ENCODE measurements around the gene WASHC2A. TPM values are rescaled to one million over a fixed set of nuclear protein-coding genes. Genes with fewer than 3 reads are reported as not detected.
"Not testable (repeated sequence)": the region's sequence is repeated elsewhere in the genome, so short reads cannot be mapped to it uniquely, and the experiment has no call there.

The WASHC2A gene
- total and polyA plus RNA-seq, 3 donors from 2014 or later, result 27.7 to 43.5 (median 34.4) TPM

DNA sequence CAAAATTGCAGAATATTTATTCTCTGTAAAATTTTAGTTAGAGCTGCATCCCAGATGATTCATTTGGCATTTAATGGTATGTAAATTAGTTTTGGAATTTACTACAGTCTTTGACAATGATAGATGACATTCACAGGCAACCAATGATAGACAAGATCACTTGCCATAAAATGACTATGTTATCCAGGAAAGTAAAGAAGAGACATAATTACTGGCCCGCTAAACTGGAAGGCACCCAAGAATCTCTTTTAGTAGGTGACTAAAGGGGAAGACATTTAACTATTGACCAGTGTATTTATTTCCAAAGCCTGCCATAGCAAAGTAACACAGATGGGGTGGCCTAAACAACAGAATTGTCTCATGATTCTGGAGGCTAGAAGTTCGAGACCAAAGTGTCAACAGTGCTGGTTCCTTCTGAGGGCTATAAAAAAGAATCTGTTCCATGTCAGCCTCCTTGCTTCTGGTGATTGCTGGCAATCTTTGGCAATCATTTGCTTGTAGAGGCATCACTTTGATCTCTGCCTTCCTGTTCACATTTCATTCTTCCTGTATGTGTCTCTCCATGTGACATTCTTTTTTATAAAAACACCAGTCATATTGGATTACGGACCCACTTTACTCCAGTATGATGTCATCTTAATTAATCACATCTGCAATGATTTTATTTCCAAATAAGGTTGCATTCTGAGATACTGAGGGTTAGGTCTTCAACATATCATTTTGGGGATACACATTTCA lies 107.2 kb downstream of the WASHC2A start:
- DNase-seq; H3K36me3 ChIP-seq (ENCODE audit: low read depth, missing control alignments); H3K4me1 ChIP-seq; H3K27me3 ChIP-seq; H3K4me3 ChIP-seq; H3K27ac ChIP-seq; intact Hi-C loops (cut with DNase I; ENCODE audit: low total_unique reads); H3K9me3 ChIP-seq: not testable (repeated sequence)
- 54 to 61% methylated on average over 3 of the region's 3 CpGs for WGBS, 2 donors

Other genes starting within 250 kb of the WASHC2A start
- gene PARG, start 125.9 kb upstream of the WASHC2A start, total RNA-seq, result 10 to 100 TPM; 39.4 to 49.4 TPM
- 19.7 TPM for gene PARG, start 125.9 kb upstream of the WASHC2A start, polyA plus RNA-seq (ENCODE audit: insufficient read depth, low read depth, low replicate concordance)
- 10 to 100 TPM; 31.3 to 40.4 TPM for gene TIMM23B, start 125.9 kb upstream of the WASHC2A start, total RNA-seq
- 15.9 TPM for gene TIMM23B, start 125.9 kb upstream of the WASHC2A start, polyA plus RNA-seq (ENCODE audit: insufficient read depth, low read depth, low replicate concordance)
- gene AGAP6, start 79.5 kb upstream of the WASHC2A start, total RNA-seq, result 10 to 100 TPM; 33.3 to 52.1 TPM
- 21.2 TPM for gene AGAP6, start 79.5 kb upstream of the WASHC2A start, polyA plus RNA-seq (ENCODE audit: insufficient read depth, low read depth, low replicate concordance)
- gene ASAH2, start 183.6 kb downstream of the WASHC2A start, total RNA-seq, result 1 to 10 TPM; 5.6 to 8.7 TPM
- gene ASAH2, start 183.6 kb downstream of the WASHC2A start, polyA plus RNA-seq (ENCODE audit: insufficient read depth, low read depth, low replicate concordance), result 5.5 TPM